HG03520 (cell line): ENCODE data around the gene CCDC154.

Source experiments
- ATAC-seq: cut with Tn5 transposase; IDR thresholded peaks from one replicate; pipeline ENCODE4 v1.9.1; 2021; ENCODE audit warnings: mild to moderate bottlenecking, moderate library complexity; ENCODE audit not compliant: unreplicated experiment

Gene CCDC154

GRCh38 chr16:1438229-1439057, 5.9 kb downstream of the CCDC154 start:
- no peak for ATAC-seq

- no peak for ATAC-seq
Measured at GRCh38 chr16:1437606-1438005, 6.8 kb downstream of the CCDC154 start.

- no peak for ATAC-seq
Measured at GRCh38 chr16:1436731-1437355, 7.5 kb downstream of the CCDC154 start.

- no peak for ATAC-seq
Measured at GRCh38 chr16:1435921-1436697, 8.2 kb downstream of the CCDC154 start.

GRCh38 chr16:1434644-1435592, 9.4 kb downstream of the CCDC154 start:
- ATAC-seq: no peak

GRCh38 chr16:1433756-1434155, 10.6 kb downstream of the CCDC154 start:
- no peak for ATAC-seq

GRCh38 chr16:1433263-1433560, 11.1 kb downstream of the CCDC154 start:
- ATAC-seq: no peak

- no peak for ATAC-seq
Measured at GRCh38 chr16:1432388-1433262, 11.7 kb downstream of the CCDC154 start.

GRCh38 chr16:1431497-1432270, 12.7 kb downstream of the CCDC154 start:
- ATAC-seq: no peak

GRCh38 chr16:1430759-1431496, 13.4 kb downstream of the CCDC154 start, which contains the start of gene PERCC1:
Gene PERCC1 (plus strand): TSS chr16:1431078. CDS start chr16:1432594, 1,516 bp downstream.
- no peak for ATAC-seq

GRCh38 chr16:1430214-1430758, 14.1 kb downstream of the CCDC154 start:
- ATAC-seq: no peak

GRCh38 chr16:1429631-1430030, 14.7 kb downstream of the CCDC154 start:
- no peak for ATAC-seq

GRCh38 chr16:1429012-1429411, 15.3 kb downstream of the CCDC154 start:
- ATAC-seq: no peak

GRCh38 chr16:1428511-1428910, 15.8 kb downstream of the CCDC154 start:
- no peak for ATAC-seq

- no peak for ATAC-seq
Measured at GRCh38 chr16:1427473-1428461, 16.6 kb downstream of the CCDC154 start.

- ATAC-seq: no peak
Measured at GRCh38 chr16:1426734-1427471, 17.5 kb downstream of the CCDC154 start.
